HCT116 (cell line): ENCODE measurements around the gene FAM53B.

Source experiments
- CBX3 ChIP-seq: IDR thresholded peaks from 2 replicates; pipeline ENCODE4 v1.6.1; 2012; ENCODE audit warnings: low read depth
- CTCF ChIP-seq, 3 experiments: fragments of 200-600 bp in 1 of 3; sonication (generic) in 1 of 3; IDR thresholded peaks in 2 of 3; conservative IDR thresholded peaks in 1 of 3; 2 replicates each; pipeline ENCODE4 v1.5.1; 2012 to 2017; ENCODE audit warnings: low read depth in 2 of 3, low read length in 2 of 3, antibody characterized with exemption in 1 of 3, borderline replicate concordance in 1 of 3, control low read depth in 1 of 3, mild to moderate bottlenecking in 1 of 3, mixed read lengths in 1 of 3, mixed run types in 1 of 3, moderate library complexity in 1 of 3; ENCODE audit not compliant: insufficient read depth in 1 of 3
- ELF1 ChIP-seq: IDR thresholded peaks from 2 replicates; pipeline ENCODE4 v1.6.1; 2012; ENCODE audit warnings: low read depth, borderline replicate concordance
- EZH2 ChIP-seq: fragments of 200-600 bp; sonication (generic); IDR thresholded peaks from 2 replicates; pipeline ENCODE4 v1.6.1; 2017; ENCODE audit warnings: antibody characterized with exemption, mixed run types
- EZH2phosphoT487 ChIP-seq: fragments of 200-600 bp; IDR thresholded peaks from 2 replicates; pipeline ENCODE4 v1.6.1; 2018; ENCODE audit warnings: antibody characterized with exemption, borderline replicate concordance
- FOSL1 ChIP-seq: IDR thresholded peaks from 2 replicates; pipeline ENCODE4 v1.6.1; 2012; ENCODE audit warnings: low read depth
- POLR2A ChIP-seq: IDR thresholded peaks from 2 replicates; pipeline ENCODE4 v1.7.0; 2011; ENCODE audit warnings: borderline replicate concordance; ENCODE audit not compliant: insufficient read depth, insufficient read length; ENCODE audit errors: extremely low read depth
- POLR2AphosphoS5 ChIP-seq: IDR thresholded peaks from 2 replicates; pipeline ENCODE4 v1.6.1; 2011; ENCODE audit warnings: mild to moderate bottlenecking, low read depth, low read length, moderate library complexity
- REST ChIP-seq: IDR thresholded peaks from 2 replicates; pipeline ENCODE4 v1.6.1; 2012; ENCODE audit warnings: low read depth
- SIN3A ChIP-seq: IDR thresholded peaks from 2 replicates; pipeline ENCODE4 v1.6.1; 2012; ENCODE audit warnings: low read depth
- SP1 ChIP-seq: IDR thresholded peaks from 2 replicates; pipeline ENCODE4 v1.6.1; 2012; ENCODE audit warnings: low read depth
- ZNF274 ChIP-seq: fragments of 200-500 bp; sonication (Bioruptor generic); IDR thresholded peaks from 2 replicates; pipeline ENCODE4 v1.6.1; 2014; ENCODE audit warnings: mild to moderate bottlenecking, low read depth, low read length, inconsistent platforms
- TF ChIP-seq, protein P1 (sequence below): IDR thresholded peaks from 2 replicates; pipeline ENCODE4 v1.6.1; 2011; ENCODE audit warnings: mild to moderate bottlenecking, low read length, moderate library complexity; ENCODE audit not compliant: insufficient replicate concordance; ENCODE audit errors: extremely low read depth

DNA sequence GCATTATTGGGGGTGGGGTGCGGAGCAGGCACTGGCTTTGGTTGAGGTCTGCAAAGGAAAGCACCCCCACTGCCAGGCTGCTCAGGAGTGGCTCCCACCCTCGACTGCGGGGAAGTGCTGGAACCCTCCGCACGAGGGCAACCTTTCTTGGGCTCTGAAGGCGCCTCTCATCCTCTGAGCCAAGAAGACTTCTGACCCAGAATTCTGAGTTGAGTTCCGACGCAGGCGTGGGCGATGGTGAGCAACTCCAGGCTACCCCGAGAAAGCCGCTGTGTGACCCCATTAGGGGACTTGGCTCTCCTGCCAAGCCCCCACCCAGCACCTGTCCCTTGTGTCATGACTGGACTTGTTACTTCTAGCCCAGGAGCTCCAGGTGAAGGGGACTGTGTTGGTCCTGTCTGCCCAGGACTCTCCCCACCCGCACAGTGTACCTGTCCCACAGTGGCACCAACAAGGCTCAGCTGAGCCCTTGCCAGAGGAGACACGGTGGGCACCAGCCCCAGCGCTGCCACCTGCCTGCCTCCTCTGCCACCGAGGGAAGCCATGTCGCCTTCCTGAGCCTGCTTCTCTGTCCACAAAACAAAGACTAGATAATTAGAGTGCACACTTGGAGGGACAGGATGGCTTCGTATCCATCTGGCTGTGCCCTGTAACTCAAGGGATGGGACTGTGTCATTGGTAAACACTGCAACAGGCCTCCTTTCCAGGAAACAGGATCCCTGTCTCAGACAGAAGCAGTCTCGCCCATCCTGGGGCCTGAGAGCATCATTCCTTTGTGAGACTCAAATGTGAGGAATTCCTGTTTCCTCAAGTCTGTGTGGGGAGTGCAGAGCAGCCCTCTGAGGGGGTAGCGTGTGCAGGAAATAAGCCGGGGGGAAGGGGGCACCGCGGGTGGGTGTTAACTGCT, 153.7 kb downstream of the FAM53B start:
- TF ChIP-seq SP1 (no peak), CTCF (IDR thresholded peaks at IDR 0.05 in 2 of 3, conservative IDR thresholded peaks at IDR 0.05 in 1 of 3; ENCODE audit: borderline replicate concordance in 1 of 3, insufficient read depth in 1 of 3, low read depth in 2 of 3, low read length in 2 of 3) (no peak), POLR2A (no peak), REST (no peak), CBX3 (no peak), ELF1 (no peak), FOSL1 (no peak), EZH2phosphoT487 (no peak), EZH2 (no peak), ZNF274 (no peak), SIN3A (no peak), POLR2AphosphoS5 (no peak)
- TF ChIP-seq, protein P1, sequence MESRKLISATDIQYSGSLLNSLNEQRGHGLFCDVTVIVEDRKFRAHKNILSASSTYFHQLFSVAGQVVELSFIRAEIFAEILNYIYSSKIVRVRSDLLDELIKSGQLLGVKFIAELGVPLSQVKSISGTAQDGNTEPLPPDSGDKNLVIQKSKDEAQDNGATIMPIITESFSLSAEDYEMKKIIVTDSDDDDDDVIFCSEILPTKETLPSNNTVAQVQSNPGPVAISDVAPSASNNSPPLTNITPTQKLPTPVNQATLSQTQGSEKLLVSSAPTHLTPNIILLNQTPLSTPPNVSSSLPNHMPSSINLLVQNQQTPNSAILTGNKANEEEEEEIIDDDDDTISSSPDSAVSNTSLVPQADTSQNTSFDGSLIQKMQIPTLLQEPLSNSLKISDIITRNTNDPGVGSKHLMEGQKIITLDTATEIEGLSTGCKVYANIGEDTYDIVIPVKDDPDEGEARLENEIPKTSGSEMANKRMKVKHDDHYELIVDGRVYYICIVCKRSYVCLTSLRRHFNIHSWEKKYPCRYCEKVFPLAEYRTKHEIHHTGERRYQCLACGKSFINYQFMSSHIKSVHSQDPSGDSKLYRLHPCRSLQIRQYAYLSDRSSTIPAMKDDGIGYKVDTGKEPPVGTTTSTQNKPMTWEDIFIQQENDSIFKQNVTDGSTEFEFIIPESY, result no peak
